HG03159 (cell line): ENCODE data around the gene SLC25A25.
"Not testable (repeated sequence)": the region's sequence is repeated elsewhere in the genome, so short reads cannot be mapped to it uniquely, and the experiment has no call there.

Experiments used
- ATAC-seq: cut with Tn5 transposase; IDR thresholded peaks from one replicate; pipeline ENCODE4 v1.9.1; 2021; ENCODE audit warnings: mild to moderate bottlenecking, moderate library complexity; ENCODE audit not compliant: unreplicated experiment

Gene SLC25A25

GRCh38 chr9:128123451-128124080 lies 55.5 kb downstream of the SLC25A25 start:
- ATAC-seq = no peak

GRCh38 chr9:128124451-128124850 lies 56.4 kb downstream of the SLC25A25 start:
- ATAC-seq = no peak

GRCh38 chr9:128124873-128125579 lies 57.0 kb downstream of the SLC25A25 start:
- ATAC-seq = no peak

- no peak for ATAC-seq
Measured at GRCh38 chr9:128125580-128126354, 57.7 kb downstream of the SLC25A25 start.

- peak; percentile 61 for ATAC-seq
Measured at GRCh38 chr9:128127568-128127989, 59.5 kb downstream of the SLC25A25 start, which contains the start of gene PTGES2. PTGES2 (minus strand) TSS chr9:128127729; CDS start chr9:128127717, 12 bp downstream.

GRCh38 chr9:128127990-128128835 lies 60.2 kb downstream of the SLC25A25 start:
- peak; percentile 67 for ATAC-seq

DNA sequence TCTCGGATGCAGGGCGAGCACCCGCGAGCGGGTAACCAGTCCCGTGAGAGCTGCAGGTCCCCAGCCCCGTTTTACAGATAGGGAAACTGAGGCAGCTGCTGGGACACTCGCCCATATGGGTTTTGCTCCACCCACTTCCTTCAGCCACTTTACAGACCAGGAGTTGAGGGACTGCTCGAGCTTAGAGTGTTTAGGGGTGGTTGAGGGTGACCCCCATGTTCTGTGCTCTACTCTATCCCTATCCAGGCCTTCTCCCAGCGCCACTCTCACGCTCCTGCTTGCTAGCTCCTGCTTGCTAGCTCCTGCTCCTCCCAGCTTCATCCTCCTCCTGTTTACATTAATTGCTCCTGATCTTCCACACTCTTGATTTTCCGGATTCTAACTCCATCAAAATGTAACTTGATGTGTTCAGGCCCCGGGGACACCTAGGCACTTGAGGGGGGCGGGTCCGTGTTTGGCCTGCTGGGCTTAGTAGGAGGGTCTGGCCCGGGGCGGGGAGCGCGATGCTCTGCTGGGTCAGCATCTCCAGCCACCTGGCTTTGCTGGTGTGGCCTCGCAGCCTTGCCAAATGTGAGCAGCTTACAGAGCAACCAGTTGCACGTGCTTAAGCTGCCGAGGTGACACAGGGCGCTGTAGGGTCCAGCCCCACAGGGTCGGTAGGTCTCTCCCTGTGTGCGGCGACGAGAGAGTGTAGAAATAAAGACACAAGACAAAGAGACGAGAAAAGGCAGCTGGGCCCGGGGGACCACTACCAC lies 61.0 kb downstream of the SLC25A25 start:
- ATAC-seq = no peak

- not testable (repeated sequence) for ATAC-seq
Measured at GRCh38 chr9:128129976-128130590, 62.1 kb downstream of the SLC25A25 start.

GRCh38 chr9:128130651-128131050 lies 62.6 kb downstream of the SLC25A25 start:
- ATAC-seq = not testable (repeated sequence)

DNA sequence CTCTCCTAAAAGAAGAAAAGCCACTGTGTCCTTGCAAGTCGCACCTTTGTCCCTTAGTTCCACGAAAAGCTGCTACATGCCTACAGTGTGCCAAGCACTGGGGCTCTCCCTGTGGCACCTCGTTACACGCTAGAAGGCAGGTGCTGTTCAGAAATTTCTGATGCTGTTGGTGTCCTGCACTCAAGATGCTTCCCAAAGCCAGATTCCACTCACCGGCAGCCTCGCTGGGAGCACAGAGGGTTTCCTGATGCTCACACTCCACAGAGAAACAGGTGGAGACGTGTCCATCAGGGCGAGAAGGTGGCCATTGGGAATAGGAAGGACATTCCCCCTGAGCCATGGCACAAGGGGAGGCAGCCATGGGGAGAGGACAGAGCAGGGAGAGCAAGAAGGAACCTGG lies 63.3 kb downstream of the SLC25A25 start:
- not testable (repeated sequence) for ATAC-seq

DNA sequence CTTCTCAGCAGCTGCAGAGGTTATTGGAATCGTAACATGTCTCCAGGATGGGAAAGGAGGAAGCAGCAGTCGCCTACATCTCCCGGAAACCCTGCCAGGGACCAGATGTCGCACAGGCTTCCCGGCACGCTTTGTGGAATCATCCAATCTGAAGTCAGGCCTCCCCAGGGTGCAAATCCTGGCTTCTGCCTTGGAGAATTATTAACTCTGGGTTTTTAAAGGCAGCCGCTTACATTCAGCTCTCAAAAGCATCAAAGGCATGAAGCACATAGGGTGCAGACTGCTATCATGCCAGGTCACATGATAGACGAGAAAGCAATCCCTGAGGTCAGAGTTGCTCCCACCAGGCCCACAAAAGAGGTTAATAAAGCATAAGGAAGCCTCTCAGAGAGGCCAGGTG lies 64.1 kb downstream of the SLC25A25 start:
- ATAC-seq = not testable (repeated sequence)

GRCh38 chr9:128135561-128135960 lies 67.5 kb downstream of the SLC25A25 start:
- ATAC-seq = not testable (repeated sequence)

GRCh38 chr9:128136816-128137793 lies 69.1 kb downstream of the SLC25A25 start:
- ATAC-seq = no peak

- ATAC-seq = no peak
Measured at GRCh38 chr9:128138001-128138400, 70.0 kb downstream of the SLC25A25 start.

DNA sequence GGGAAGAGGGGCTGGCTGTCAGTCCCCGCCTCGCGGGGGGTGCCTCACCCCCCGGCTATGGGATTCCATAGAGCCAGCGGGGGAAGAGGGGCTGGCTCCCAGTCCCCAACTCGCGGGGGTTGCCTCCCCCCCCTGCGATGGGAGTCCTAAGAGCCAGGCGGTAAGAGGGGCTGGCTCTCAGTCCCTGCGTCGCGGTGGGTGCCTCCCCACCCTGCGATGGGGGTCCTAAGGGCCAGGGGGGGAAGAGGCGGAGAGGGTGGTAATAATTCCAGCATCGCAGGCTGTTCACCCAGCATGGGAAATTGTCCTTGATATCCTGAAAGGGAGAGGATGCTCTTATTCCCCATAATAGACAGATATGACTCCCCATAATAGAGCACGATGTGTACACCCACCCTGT lies 71.6 kb downstream of the SLC25A25 start:
- ATAC-seq = no peak

GRCh38 chr9:128141604-128142003 lies 73.6 kb downstream of the SLC25A25 start:
- no peak for ATAC-seq

GRCh38 chr9:128142061-128142460 lies 74.0 kb downstream of the SLC25A25 start:
- ATAC-seq = no peak

DNA sequence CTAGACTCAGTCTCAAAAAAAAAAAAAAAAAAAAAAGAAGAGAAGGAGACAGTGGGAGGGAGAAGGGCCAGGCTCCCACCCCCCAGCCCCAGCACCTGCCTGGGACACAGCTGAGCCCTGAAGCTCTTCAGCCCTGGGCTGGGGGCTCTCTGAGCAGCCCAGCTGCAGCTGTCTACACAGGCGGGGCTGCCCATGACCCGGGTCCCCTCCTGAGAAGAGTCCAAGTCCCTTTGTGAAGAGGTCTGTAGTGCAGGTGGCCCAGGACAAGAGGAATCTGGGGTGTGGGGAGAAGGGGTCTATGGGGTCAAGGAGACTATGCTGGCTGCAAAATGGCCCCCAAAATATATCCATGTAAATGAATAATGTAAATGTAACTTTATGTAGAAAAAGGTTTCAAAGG lies 74.6 kb downstream of the SLC25A25 start:
- ATAC-seq = no peak
